Endothelial cell of umbilical vein (primary cell): ENCODE results near the gene UBTD1. TPM values are rescaled to one million over a fixed set of nuclear protein-coding genes. Genes with fewer than 3 reads are reported as not detected.
A peak's percentile ranks its signal among the peaks of the same experiment; 100 is the strongest.

Source experiments
- BruUV-seq: library from RNA; stranded (reverse); fragments of 400-500 nt; replicated peaks from 2 replicates; lab custom pipeline; 2021; lab: Mats Ljungman, UMichigan
- CTCF ChIA-PET: fragments of 300-600, 350-600 bp; sonication (Branson Sonifier 250); formaldehyde crosslinking; loops from one replicate; lab custom pipeline; 2021; ENCODE audit warnings: antibody characterized with exemption, inconsistent platforms; lab: Charles Lee
- POLR2A ChIA-PET: fragments of 300-600, 350-600 bp; sonication (Branson Sonifier 250); formaldehyde crosslinking; loops from one replicate; lab custom pipeline; 2021; ENCODE audit warnings: antibody characterized with exemption, inconsistent platforms; lab: Charles Lee
- DNase-seq: peaks from one replicate; pipeline ENCODE4 v3.0.0-alpha.2; 2011; ENCODE audit warnings: low read depth, low spot score
- FAIRE-seq: peaks from 2 replicates; lab custom pipeline; 2011; peaks lifted over from hg19 to GRCh38; lab: Jason Lieb, UNC
- H2AFZ ChIP-seq: 2 replicates; pipeline ENCODE4 v1.6.0; 2012; ENCODE audit warnings: low read depth, low read length, control low read depth, inconsistent platforms
- H3K27ac ChIP-seq: 2 replicates; pipeline ENCODE4 v1.5.1; 2011; ENCODE audit warnings: low read depth, mild to moderate bottlenecking, control low read depth, low read length, moderate library complexity; ENCODE audit not compliant: insufficient read depth
- H3K27me3 ChIP-seq, 2 experiments: 2 replicates each; pipeline versions ENCODE4 v1.6.0 to v1.6.1; 2011; ENCODE audit warnings: low read length in 2 of 2, mixed read lengths in 1 of 2; ENCODE audit not compliant: control insufficient read depth in 2 of 2, insufficient read depth in 2 of 2
- H3K36me3 ChIP-seq, 2 experiments: 2 replicates in 1 of 2; 3 replicates in 1 of 2; pipeline ENCODE4 v1.5.1; 2011; ENCODE audit warnings: low read length in 2 of 2, mild to moderate bottlenecking in 1 of 2, moderate library complexity in 1 of 2; ENCODE audit not compliant: control insufficient read depth in 2 of 2, insufficient read depth in 2 of 2; ENCODE audit errors: extremely low read depth in 1 of 2
- H3K4me1 ChIP-seq: 3 replicates; pipeline ENCODE4 v1.5.1; 2011; ENCODE audit warnings: mild to moderate bottlenecking, low read length; ENCODE audit not compliant: control insufficient read depth, insufficient read depth; ENCODE audit errors: extremely low read depth
- H3K4me2 ChIP-seq: 2 replicates; pipeline ENCODE4 v1.6.1; 2011; ENCODE audit warnings: low read length, control low read depth, mixed read lengths; ENCODE audit not compliant: insufficient read depth
- H3K4me3 ChIP-seq, 3 experiments: fragments of 200-600 bp in 1 of 3; sonication (generic), shearing (Covaris generic) in 1 of 3; replicated peaks in 1 of 3; 2 replicates each; pipeline ENCODE4 v1.5.1; 2011 to 2016; ENCODE audit warnings: control low read depth in 3 of 3, low read length in 3 of 3, mild to moderate bottlenecking in 2 of 3, inconsistent platforms in 1 of 3, low read depth in 1 of 3, moderate library complexity in 1 of 3; ENCODE audit not compliant: insufficient read depth in 1 of 3
- H3K79me2 ChIP-seq: 2 replicates; pipeline ENCODE4 v1.6.0; 2012; ENCODE audit warnings: low read length, inconsistent platforms; ENCODE audit not compliant: control insufficient read depth, insufficient read depth
- H3K9ac ChIP-seq: replicated peaks from 2 replicates; pipeline ENCODE3; 2011; ENCODE audit warnings: low read length, control low read depth; ENCODE audit not compliant: insufficient read depth; ENCODE audit errors: extremely low read depth
- H3K9me1 ChIP-seq: replicated peaks from 3 replicates; pipeline ENCODE4 v1.6.0; 2011; ENCODE audit warnings: mild to moderate bottlenecking, low read length; ENCODE audit not compliant: control insufficient read depth, insufficient read depth; ENCODE audit errors: extremely low read depth
- H3K9me3 ChIP-seq: replicated peaks from 2 replicates; pipeline ENCODE4 v1.5.1; 2012; ENCODE audit warnings: low read length, inconsistent platforms; ENCODE audit not compliant: control insufficient read depth, insufficient read depth
- H4K20me1 ChIP-seq: replicated peaks from 2 replicates; pipeline ENCODE3; 2011; ENCODE audit warnings: mild to moderate bottlenecking, low read length; ENCODE audit not compliant: control insufficient read depth, insufficient read depth; ENCODE audit errors: extremely low read depth
- CTCF ChIP-seq, 2 donors: IDR thresholded peaks; 1 replicate in 1 of 2; 2 replicates in 1 of 2; pipeline ENCODE4 v1.5.1; 2011; ENCODE audit warnings: low read length in 2 of 2, mild to moderate bottlenecking in 2 of 2, moderate library complexity in 2 of 2, control low read depth in 1 of 2, inconsistent platforms in 1 of 2, low read depth in 1 of 2; ENCODE audit not compliant: insufficient read depth in 1 of 2; ENCODE audit errors: extremely low read depth in 1 of 2
- EZH2 ChIP-seq: IDR thresholded peaks from 2 replicates; pipeline ENCODE4 v1.6.1; 2012; ENCODE audit warnings: borderline replicate concordance, low read depth, mild to moderate bottlenecking, moderate library complexity, low read length, inconsistent platforms; ENCODE audit not compliant: severe bottlenecking
- FOS ChIP-seq: IDR thresholded peaks from 2 replicates; pipeline ENCODE4 v1.6.1; 2011; ENCODE audit warnings: mild to moderate bottlenecking, low read length, moderate library complexity, borderline replicate concordance; ENCODE audit not compliant: insufficient read depth
- GATA2 ChIP-seq: IDR thresholded peaks from 2 replicates; pipeline ENCODE4 v1.7.0; 2011; ENCODE audit warnings: low read depth, mild to moderate bottlenecking, moderate library complexity, mixed read lengths, low read length; ENCODE audit not compliant: insufficient read length, insufficient read depth
- JUN ChIP-seq: IDR thresholded peaks from 2 replicates; pipeline ENCODE4 v1.6.1; 2011; ENCODE audit warnings: borderline replicate concordance, low read depth; ENCODE audit not compliant: insufficient read length, insufficient read depth
- POLR2A ChIP-seq: IDR thresholded peaks from 2 replicates; pipeline ENCODE4 v1.6.1; 2012; ENCODE audit warnings: low read depth, mild to moderate bottlenecking, control low read depth, low read length
- POLR2AphosphoS5 ChIP-seq: IDR thresholded peaks from 2 replicates; pipeline ENCODE4 v1.6.1; 2012; ENCODE audit warnings: low read depth, mild to moderate bottlenecking, control low read depth, low read length, moderate library complexity; ENCODE audit not compliant: insufficient read depth
- dilution Hi-C: fragments of 300-500 bp; cut with MboI; formaldehyde crosslinking; loops from one replicate; pipeline ENCODE4 v1.15.0; 2019; ENCODE audit warnings: low sequenced_read_pairs; ENCODE audit not compliant: extremely low pct_ligation_motif_present
- intact Hi-C: fragments of 100-400 bp; cut with micrococcal nuclease; formaldehyde crosslinking; loops from one replicate; pipeline ENCODE4 v1.10.0; 2022
- polyA plus RNA-seq, 4 experiments: library from polyadenylated mRNA; depleted of rRNA in 3 of 4; stranded (reverse) in 3 of 4; unstranded in 1 of 4; fragments of >200 nt; gene quantifications; 2 replicates each; pipeline versions ENCODE4 v1.2.1 to v1.2.3, GENCODE V29; 2011 to 2012; ENCODE audit warnings: missing spikeins in 1 of 4
- total RNA-seq: library from RNA; stranded (reverse); gene quantifications from 2 replicates; pipeline ENCODE4 v1.2.3, GENCODE V29; 2021

Gene UBTD1
- total and polyA plus RNA-seq, 2 donors (not counting 3 experiments of a cell fraction or from before 2014, with no cell fraction given): 42.6 to 63.7 TPM

DNA sequence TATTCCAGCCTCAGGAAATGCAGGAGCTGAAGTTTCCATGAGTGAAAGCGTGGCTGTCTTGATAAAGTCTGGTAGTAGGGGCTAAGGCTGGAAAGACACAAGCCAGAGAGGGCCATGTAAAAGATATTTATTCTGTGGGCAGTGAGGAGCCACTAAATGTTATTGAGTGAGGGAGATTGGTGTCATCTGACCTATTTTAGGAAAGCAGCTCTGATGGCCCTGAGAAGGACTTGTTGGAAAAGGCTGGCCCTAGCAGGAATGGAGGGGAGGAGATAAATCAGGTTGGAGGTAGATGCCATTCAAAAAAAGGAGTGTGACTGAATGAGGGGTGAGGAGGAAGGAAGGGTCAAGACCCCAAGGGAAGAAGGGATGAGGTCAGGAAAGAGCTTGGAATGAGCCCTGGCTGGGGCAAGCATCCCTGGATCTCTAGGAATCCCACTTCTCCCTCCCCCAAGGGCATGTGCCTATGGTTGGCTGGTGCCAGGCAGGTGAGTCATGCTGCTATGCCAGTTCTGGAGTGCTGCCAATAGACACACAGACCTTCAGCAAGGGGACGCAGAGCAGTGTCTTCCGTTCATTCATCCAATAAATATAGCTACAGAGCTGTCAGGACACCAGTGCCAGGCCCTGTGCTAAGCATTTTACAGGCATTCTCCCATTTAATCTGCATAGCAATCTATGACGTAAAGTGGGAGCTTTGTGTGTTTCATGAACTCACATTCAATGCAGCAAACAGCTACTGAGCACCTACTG, 75.8 kb downstream of the UBTD1 start:
- intact Hi-C loops (loop anchor here (1.0 kb wide), 2 partner anchors 22 to 31 kb away; no protein-coding TSS in a partner anchor), dilution Hi-C loops (no loop called here)
- no peaks in the 10 kb centered on the region for H3K79me2 ChIP-seq
- H3K4me2 ChIP-seq: peak overlapping the region; percentile 23
- ChIA-PET POLR2A (interaction anchor here (0.7 kb wide), 1 partner anchor 22 kb away, joined by 3 read pairs; no protein-coding TSS in a partner anchor), CTCF (interaction anchor here (0.6 to 8.2 kb wide), 18 partner anchors 9 to 170 kb away, joined by 3 to 304 read pairs (median 4); partner anchors contain the start of gene C10orf62)
- no peak overlapping the region for H2AFZ ChIP-seq
- H3K9me1 ChIP-seq: no peaks in the 10 kb centered on the region
- peaks cover 0 to 24% of the 10 kb centered on the region in 2 experiments for H3K36me3 ChIP-seq
- no TSS peak for BruUV-seq
- peak; percentile 96 for FAIRE-seq
- peak overlapping the region; percentile 22 for H3K9ac ChIP-seq
- H3K27me3 ChIP-seq: no peaks in the 10 kb centered on the region
- peaks cover 14% of the 10 kb centered on the region for H3K4me1 ChIP-seq
- no peaks in the 10 kb centered on the region for H4K20me1 ChIP-seq
- H3K9me3 ChIP-seq: no peaks in the 10 kb centered on the region
- peak overlapping the region; percentile 58 for H3K27ac ChIP-seq
- TF ChIP-seq POLR2AphosphoS5 (peak; percentile 73), POLR2A (no peak), GATA2 (peak; percentile 70), CTCF (IDR thresholded peaks at IDR 0.05; ENCODE audit: extremely low read depth in 1 of 2, insufficient read depth in 1 of 2, low read depth in 1 of 2, low read length in 2 of 2) (no peak), FOS (peak; percentile 83), JUN (peak; percentile 84), EZH2 (no peak)
- no peak overlapping the region for H3K4me3 ChIP-seq
- DNase-seq: peak; percentile 85
